ENCODE results near the gene SCARB2. TPM values are rescaled to one million over a fixed set of nuclear protein-coding genes. Genes with fewer than 3 reads are reported as not detected.

Gene SCARB2
- total and polyA plus RNA-seq, 4 donors: 58.2 to 136 (median 73.7) TPM

DNA sequence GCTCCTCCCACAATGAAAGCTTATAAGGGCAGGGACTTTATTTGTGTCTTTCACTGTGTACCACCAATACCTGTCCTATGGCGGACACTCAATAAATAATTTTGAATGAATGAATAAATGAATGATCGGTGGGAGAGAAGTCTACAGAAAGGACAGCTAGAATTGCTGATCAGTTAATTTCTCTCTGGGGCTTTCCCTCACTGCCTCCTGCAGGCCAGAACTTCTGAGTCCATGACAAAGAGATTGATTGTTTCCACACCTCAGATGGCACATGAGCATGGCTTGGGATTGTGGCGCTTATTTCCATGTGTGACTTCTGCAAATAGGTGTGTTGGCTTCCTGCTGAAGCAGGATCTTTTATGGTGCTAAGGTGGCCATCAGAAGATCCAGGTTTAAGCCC, 44.2 kb upstream of the SCARB2 start:
- H3K27ac ChIP-seq (ENCODE audit: low read depth in 1 of 2, low read length in 2 of 2): no peak overlapping the region
- H3K27me3 ChIP-seq (ENCODE audit: control insufficient read depth in 4 of 4, insufficient read depth in 4 of 4, low read length in 3 of 4): no peaks in the 10 kb centered on the region
- DNase-seq (ENCODE audit: low spot score): no peak
- H3K9ac ChIP-seq (ENCODE audit: low read depth in 1 of 2, low read length in 2 of 2): no peak overlapping the region
- TF ChIP-seq, protein P1, sequence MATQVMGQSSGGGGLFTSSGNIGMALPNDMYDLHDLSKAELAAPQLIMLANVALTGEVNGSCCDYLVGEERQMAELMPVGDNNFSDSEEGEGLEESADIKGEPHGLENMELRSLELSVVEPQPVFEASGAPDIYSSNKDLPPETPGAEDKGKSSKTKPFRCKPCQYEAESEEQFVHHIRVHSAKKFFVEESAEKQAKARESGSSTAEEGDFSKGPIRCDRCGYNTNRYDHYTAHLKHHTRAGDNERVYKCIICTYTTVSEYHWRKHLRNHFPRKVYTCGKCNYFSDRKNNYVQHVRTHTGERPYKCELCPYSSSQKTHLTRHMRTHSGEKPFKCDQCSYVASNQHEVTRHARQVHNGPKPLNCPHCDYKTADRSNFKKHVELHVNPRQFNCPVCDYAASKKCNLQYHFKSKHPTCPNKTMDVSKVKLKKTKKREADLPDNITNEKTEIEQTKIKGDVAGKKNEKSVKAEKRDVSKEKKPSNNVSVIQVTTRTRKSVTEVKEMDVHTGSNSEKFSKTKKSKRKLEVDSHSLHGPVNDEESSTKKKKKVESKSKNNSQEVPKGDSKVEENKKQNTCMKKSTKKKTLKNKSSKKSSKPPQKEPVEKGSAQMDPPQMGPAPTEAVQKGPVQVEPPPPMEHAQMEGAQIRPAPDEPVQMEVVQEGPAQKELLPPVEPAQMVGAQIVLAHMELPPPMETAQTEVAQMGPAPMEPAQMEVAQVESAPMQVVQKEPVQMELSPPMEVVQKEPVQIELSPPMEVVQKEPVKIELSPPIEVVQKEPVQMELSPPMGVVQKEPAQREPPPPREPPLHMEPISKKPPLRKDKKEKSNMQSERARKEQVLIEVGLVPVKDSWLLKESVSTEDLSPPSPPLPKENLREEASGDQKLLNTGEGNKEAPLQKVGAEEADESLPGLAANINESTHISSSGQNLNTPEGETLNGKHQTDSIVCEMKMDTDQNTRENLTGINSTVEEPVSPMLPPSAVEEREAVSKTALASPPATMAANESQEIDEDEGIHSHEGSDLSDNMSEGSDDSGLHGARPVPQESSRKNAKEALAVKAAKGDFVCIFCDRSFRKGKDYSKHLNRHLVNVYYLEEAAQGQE (IDR thresholded peaks at IDR 0.05): no peak
- TF ChIP-seq, protein P2, sequence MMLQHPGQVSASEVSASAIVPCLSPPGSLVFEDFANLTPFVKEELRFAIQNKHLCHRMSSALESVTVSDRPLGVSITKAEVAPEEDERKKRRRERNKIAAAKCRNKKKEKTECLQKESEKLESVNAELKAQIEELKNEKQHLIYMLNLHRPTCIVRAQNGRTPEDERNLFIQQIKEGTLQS (IDR thresholded peaks at IDR 0.05): no peak
- TF ChIP-seq RAD21 (IDR thresholded peaks at IDR 0.05) (peak in 1 of 2 donors; percentile 10), YY1 (IDR thresholded peaks at IDR 0.05) (no peak), FOXA2 (IDR thresholded peaks at IDR 0.05) (no peak), SP1 (IDR thresholded peaks at IDR 0.05) (no peak)
- TF ChIP-seq, protein P3, sequence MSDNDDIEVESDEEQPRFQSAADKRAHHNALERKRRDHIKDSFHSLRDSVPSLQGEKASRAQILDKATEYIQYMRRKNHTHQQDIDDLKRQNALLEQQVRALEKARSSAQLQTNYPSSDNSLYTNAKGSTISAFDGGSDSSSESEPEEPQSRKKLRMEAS (IDR thresholded peaks at IDR 0.05): no peak
- peaks cover 3 to 18% (median 12%) of the 10 kb centered on the region in 4 donors for H3K4me1 ChIP-seq (ENCODE audit: control insufficient read depth in 4 of 4, insufficient read depth in 4 of 4, low read length in 3 of 4)
- H3K9me3 ChIP-seq (ENCODE audit: control insufficient read depth in 4 of 4, low read length in 3 of 4): no peaks in the 10 kb centered on the region
- H3K36me3 ChIP-seq (ENCODE audit: control insufficient read depth in 4 of 4, insufficient read depth in 3 of 4, low read depth in 1 of 4, low read length in 3 of 4): no peaks in the 10 kb centered on the region
- no peak overlapping the region for H3K4me3 ChIP-seq (ENCODE audit: low read depth in 1 of 3, low read length in 3 of 3)
- WGBS: 94% methylated on average over 3 of the region's 3 CpGs

DNA sequence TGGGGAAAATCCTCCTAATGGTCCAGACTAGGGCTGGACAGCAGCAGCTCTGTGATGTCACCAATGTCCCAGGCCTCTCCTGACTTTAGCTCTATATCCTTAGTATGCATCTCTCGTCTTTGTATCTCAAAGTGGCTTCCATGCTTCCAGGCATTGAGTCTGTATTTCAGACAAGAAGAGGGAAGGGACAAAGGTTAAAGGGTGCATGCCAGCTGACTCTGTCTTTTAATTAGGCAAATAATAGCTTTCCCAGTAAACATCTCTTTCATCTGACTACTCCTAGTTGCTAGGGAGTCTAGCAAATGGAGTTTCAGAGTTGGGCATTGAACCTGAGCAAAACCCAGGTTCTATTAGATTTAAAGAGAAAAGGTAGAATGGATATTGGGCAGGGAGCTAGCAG, 43.3 kb upstream of the SCARB2 start:
- H3K9ac ChIP-seq (ENCODE audit: low read depth in 1 of 2, low read length in 2 of 2): no peak overlapping the region
- 57% methylated on average over 1 of the region's 1 CpG for WGBS
- no peak for DNase-seq (ENCODE audit: low spot score)
- TF ChIP-seq, protein P3 (IDR thresholded peaks at IDR 0.05): peak; percentile 28
- no peak for TF ChIP-seq RXRA (IDR thresholded peaks at IDR 0.05)
- TF ChIP-seq YY1 (IDR thresholded peaks at IDR 0.05): peak; percentile 20
- TF ChIP-seq RAD21 (IDR thresholded peaks at IDR 0.05): no peak
- peak; percentile 48 to 61 for TF ChIP-seq HNF4A (conservative IDR thresholded peaks at IDR 0.05)
- TF ChIP-seq, protein P4, sequence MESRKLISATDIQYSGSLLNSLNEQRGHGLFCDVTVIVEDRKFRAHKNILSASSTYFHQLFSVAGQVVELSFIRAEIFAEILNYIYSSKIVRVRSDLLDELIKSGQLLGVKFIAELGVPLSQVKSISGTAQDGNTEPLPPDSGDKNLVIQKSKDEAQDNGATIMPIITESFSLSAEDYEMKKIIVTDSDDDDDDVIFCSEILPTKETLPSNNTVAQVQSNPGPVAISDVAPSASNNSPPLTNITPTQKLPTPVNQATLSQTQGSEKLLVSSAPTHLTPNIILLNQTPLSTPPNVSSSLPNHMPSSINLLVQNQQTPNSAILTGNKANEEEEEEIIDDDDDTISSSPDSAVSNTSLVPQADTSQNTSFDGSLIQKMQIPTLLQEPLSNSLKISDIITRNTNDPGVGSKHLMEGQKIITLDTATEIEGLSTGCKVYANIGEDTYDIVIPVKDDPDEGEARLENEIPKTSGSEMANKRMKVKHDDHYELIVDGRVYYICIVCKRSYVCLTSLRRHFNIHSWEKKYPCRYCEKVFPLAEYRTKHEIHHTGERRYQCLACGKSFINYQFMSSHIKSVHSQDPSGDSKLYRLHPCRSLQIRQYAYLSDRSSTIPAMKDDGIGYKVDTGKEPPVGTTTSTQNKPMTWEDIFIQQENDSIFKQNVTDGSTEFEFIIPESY (IDR thresholded peaks at IDR 0.05): no peak
- TF ChIP-seq, protein P1 (IDR thresholded peaks at IDR 0.05): peak; percentile 74
- TF ChIP-seq SP1 (IDR thresholded peaks at IDR 0.05): peak; percentile 22
- no peaks in the 10 kb centered on the region for H3K9me3 ChIP-seq (ENCODE audit: control insufficient read depth in 4 of 4, low read length in 3 of 4)
- H3K4me1 ChIP-seq (ENCODE audit: control insufficient read depth in 4 of 4, insufficient read depth in 4 of 4, low read length in 3 of 4): peaks cover 3 to 26% (median 13%) of the 10 kb centered on the region in 4 donors
- H3K4me3 ChIP-seq (ENCODE audit: low read depth in 1 of 3, low read length in 3 of 3): no peak overlapping the region
- H3K27me3 ChIP-seq (ENCODE audit: control insufficient read depth in 4 of 4, insufficient read depth in 4 of 4, low read length in 3 of 4): no peaks in the 10 kb centered on the region
- H3K27ac ChIP-seq (ENCODE audit: low read depth in 1 of 2, low read length in 2 of 2): no peak overlapping the region
- no peaks in the 10 kb centered on the region for H3K36me3 ChIP-seq (ENCODE audit: control insufficient read depth in 4 of 4, insufficient read depth in 3 of 4, low read depth in 1 of 4, low read length in 3 of 4)

Data from liver (tissue), 9 donors.